HG03045 (cell line): ENCODE results near the gene FBXL17.

Source experiments
- ATAC-seq: cut with Tn5 transposase; IDR thresholded peaks from one replicate; pipeline ENCODE4 v1.9.1; 2021; ENCODE audit warnings: mild to moderate bottlenecking, moderate library complexity; ENCODE audit not compliant: unreplicated experiment

Gene FBXL17

DNA sequence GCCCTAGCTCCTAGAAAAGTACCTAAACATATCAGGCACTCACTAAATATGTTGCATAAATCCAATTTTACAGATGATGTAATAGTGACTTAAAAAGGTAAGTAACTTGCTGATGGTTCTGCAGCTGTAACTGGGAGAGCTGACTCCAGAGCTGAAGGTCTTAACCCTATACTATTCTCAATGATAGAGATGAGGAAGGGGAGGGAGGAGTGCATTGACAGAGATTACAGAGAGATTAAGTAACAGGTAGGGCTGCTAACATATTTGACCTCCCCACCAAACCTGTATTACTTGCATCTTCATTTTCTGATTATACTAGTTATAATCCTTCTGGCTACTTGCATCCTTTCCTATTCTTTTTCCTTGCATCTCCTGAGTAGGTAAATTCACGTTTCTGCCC is 455.8 kb downstream of the FBXL17 start:
- no peak for ATAC-seq

DNA sequence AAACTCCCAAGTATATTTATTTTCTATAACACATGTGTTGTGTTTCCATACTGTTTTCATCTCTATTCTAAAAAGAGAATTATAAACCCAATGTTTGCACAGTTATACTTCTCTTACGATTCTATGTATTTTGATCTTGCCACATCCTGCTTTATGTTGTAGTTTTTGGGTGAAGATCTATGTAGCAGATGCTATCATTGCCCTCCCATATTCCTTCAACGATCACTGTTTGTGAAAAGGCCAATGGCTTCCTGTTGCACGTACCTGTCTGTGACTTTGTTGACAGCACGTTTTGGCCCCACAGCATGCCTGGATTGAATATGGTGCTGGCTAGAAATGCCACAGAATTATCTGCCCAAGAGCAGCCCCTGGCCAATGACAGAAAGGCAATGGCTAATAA is 456.7 kb downstream of the FBXL17 start:
- ATAC-seq: no peak

DNA sequence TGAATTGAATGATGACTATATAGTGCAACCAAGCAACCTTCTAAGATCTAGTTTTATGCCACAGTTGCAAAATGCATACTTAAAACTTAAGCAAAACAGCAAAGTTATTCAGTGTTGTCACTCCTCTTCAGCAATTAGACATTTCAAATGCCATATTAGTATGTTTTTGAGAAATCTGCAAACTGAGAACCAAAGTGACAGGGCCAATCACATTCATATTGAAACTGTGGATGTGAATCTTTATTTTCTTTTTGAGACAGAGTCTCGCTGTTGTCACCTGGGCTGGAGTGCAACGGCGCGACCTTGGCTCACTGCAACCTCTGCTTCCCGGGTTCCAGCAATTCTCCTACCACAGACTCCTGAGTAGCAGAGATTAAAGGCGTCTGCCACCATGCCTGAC is 461.9 kb downstream of the FBXL17 start:
- peak; percentile 71 for ATAC-seq

DNA sequence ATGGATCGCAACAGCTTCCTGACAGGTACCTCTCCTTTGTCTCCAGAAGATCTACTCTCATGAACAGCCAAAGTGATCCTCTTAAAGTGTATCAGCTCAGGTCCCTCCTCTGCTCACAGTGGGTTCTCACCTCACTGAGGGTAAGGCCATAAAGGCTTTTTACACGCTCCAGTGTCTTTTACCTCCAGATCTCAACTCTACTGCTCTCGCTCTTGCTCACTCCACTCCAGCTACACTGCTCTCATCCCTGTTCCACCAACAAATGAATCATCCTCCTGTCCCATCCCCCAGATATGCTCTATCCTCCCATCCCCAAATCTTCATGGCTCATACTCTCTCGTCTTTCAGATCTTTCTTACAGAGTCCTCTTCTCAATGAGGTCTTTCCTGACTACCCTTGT is 462.5 kb downstream of the FBXL17 start:
- ATAC-seq: no peak

DNA sequence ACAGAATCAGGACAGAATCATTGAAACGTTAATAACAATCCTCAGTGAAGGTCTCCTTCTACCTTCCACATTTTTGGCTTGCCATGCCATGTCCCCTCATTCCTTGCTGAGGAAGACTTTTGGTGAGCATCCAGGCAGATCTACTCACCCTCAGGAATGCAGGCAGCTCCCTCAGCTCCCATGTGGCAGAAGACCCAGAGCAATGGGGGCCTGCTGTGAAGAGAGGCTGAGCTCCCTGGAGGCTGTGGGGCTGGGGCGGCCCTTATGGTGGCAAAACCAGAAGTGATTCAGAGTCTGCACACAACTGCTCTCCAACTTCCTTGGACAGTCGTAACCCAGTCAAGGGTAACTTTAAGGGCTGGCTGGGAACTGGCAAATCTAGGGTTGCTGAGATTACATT is 463.9 kb downstream of the FBXL17 start:
- no peak for ATAC-seq

DNA sequence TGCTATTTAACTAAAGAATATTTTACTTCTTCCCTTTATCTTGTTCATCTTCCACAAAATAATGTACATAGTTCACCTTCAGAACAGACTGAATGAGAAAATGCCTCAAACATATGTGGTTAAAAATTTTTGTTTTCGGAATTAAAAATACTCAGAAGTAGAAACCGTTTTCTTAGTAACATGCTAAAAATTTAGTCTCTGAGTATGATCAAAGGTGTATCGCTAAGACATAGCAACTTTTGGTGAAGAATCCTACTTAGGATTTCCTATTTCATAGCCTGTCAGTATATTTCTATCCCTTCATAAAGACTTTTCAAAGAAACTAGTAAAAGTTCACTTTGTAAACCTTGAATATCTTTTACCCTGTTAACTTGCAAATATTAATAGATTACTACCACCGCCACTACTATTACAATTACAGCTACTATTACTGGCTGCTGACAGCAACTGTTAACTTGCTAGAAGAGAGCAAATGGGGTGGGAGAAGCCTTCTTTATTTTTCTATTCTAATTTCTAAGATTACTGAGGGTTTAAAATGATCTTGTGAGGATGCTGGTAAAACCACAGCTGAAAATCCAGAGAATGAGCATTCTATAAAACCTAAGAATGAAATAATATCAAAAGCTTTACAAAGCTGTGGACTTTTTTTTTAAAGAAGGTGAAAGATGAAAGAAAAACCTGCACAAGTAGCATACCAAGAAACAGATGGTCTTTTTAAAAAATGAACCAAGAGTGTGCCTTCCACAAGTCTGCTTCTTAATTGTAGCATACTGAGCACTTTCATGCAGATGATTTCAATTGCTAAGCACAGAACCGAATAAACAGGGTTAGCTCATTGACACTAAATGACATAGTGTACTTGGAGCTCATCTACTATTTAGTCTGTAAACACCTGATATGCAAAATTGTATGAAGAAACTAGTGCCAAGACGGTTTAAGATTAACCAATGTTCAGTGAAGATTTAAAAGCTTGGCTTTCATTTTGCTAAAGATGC is 464.9 kb downstream of the FBXL17 start:
- no peak for ATAC-seq

DNA sequence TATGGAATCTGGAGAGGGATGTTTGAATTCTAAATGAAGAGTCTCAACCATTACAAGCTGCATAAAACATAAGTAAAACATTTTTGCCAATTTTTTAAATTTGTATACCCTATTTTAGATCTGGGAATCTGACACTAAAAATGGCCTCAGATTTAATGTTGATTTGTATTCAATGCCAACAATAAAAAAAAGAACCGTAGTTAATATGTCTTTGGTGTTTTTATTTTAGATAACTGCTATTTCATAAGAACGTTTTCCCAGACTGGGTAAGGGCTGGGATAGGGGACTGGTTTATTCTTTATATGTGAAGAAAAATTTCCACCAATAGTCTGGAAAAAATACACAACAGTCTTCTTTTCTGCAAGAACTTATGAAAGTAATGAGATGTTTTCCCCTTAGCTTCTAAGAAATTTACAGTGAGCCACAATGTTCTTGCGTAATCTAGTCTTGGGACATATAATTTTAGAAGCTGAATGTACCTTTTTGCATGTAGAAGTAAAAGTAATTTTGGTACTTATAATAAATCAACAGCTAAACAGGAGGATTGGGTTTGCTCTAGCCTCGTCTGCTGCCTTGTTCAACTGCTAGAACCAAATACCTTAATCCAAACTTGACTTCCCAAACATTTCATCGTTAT is 466.6 kb downstream of the FBXL17 start:
- ATAC-seq: no peak

DNA sequence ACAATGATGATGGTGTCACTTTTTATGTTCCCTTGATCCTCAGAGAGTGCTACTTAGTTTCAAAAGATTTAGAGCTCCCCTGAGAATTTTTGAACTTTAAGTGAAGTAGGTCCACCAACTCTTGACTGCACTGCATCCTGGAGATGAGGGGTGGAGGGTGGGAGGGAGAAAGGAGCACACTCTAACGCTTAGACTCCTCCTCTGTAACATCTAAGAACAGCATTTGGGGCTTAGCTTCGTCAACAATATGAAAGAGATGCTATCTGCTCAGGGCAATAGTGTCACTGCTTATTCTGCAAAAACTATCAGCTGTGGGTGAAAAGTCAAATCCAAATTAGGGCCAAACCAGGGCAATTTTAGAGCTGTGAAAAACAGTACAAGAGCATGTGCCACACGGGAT is 468.4 kb downstream of the FBXL17 start:
- ATAC-seq: no peak

DNA sequence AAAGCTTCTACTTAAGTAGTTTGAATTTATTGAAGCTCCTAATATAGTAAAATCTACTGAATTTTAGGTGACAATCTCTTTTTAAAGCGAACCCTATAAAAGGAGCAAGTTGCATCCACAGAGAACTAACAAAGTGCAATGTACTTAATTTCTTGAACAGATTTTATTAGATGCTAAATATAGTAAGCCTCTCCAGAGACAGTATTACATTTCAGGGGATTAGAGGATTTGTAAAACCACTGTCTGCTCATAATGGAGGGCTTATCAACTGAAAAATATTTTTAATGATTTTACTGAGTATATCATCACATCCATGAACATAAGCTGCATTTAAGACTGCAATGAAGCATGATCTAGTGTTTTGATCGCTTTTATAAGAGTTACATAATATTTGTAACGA is 481.2 kb downstream of the FBXL17 start:
- no peak for ATAC-seq

DNA sequence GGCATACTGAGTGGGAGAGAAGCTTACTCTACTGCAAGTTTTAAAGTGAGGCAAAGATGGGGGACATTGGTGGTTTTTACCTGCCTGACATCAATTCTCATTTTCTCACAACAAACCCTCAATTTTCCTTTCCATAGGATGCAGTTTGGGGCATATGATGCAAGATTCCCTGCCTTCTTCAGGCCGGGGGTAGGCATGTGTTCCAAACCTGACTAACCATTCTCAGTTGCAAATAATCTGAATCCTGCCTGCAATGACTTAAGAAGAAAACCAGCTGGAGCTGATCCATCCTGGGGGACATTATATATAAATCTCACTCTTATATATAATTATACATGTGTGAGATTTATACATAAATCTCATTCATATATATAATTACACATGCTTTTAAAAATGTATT is 487.5 kb downstream of the FBXL17 start:
- ATAC-seq: no peak

DNA sequence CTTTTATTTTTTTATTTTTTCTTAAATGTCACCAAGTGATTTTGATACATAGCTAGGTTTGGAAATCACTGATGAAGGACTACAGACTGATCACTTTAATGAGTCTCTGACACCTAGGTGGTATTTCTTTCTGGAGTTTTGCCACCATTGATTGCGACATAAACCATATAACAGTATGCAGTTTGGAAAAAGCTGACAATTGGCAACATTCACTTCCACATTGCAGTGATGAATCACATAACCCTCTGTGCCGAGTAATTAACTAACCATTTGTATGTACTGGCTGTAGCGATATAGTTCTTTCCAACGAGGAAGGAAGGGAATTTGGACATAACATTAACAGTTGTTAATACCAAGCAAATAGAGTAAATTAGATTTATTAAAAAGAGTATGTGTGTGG is 488.3 kb downstream of the FBXL17 start:
- ATAC-seq: no peak

DNA sequence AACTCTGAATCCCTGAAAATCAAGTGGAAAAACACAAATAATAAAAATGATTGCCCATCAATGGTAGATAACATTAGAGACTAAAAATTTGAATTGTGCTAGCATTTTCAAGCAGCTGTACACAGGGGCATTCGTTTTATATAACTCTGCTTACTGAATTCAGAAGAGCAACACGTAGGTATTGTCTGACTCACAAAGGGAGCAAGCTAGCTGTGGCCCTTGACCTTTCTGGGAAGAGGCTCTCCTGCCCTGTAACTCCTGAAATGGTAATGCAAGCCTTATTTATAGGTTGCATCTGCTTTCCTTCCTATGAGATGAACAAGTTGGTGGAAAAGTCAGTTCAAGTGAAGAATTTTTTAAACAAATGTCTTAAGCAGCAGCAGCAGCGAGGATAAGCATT is 492.5 kb downstream of the FBXL17 start:
- ATAC-seq: no peak

DNA sequence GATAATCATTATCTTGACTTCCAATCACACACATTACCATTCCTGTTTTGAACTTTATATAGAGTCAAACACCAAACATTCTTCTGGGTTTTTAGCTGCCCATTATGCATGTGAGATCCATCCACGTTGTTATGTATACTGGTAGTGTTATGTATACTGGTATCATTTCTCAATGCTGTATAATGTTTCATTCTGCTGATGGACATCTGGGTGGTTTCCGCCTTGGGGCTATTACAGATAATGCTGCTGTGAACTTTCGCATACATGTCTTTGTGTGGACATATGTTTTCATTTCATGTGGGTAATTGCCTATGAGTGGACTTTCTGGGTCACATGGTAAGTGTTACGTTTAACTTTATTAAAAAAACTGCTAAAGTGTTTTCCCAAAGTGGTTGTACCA is 493.4 kb downstream of the FBXL17 start:
- ATAC-seq: no peak

DNA sequence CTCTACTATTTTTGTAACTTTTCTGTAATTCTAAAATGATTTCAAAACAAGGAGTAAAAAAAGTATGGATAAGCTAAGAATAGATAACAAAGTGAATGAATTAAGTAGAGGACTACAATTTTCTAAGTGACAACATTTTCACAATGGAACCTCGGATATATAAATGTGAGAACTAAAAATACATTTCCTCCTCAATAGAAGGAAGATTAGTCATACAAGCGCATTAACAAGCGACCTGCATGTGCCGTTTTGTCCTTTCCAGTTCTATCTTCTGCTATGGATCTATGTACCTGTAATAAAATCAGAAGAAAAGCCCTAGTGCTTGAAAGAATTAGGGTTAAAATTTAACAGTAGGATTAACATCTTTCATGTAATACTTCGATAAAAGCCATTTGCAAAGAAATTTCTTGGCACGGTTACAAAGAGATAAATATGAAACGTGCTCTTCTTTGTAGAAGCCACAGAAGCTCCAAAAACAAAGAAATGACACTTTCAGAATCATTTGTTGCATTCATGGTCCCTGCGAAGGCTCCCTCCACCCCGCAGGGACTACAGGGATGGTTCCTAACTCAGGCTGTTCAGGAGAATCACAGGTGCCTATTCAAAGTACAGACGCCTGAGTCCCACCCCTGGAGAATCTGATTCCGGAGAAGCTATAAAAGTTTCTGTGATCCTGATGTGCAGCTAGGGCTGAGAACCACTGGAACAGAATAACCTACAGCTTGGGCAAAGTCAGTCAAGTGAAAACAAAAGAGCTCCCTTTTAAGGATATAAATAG is 494.5 kb downstream of the FBXL17 start:
- no peak for ATAC-seq

DNA sequence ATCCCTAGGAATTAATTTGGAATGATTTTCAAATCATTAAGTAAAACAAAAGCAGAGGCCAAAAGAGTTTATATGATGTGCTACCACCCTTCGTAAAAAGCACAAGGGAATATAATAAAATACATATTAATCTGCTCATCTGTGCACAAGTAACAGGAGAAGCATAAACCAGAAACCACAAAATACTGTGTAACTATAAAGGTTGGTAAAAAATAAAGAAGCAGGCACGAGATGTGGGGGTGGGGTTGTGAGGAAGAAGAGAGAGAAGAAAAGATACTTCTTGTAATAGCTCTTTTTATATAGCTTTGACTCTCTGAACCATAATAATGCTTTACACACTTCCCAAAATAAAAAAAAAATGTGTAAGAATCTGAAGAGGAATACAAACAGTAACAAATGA is 496.3 kb downstream of the FBXL17 start:
- ATAC-seq: no peak

DNA sequence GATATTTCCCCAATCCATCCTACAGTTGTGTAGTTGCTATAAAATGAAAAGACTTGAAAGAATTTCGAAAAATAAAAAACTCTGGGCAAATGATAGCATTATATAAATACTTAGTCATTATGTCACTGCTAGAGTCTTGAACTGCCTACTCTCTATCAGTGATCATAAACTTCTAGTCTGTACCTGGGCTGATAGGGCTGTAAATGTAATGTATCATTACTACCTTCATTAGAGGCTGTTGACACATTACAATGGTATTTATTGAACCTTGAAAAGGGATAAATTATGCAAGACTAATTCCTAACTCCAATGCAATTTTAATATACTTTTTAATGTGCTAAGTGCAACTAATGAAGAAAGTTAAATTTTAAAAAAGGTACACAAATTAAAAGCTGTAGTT is 497.0 kb downstream of the FBXL17 start:
- no peak for ATAC-seq

DNA sequence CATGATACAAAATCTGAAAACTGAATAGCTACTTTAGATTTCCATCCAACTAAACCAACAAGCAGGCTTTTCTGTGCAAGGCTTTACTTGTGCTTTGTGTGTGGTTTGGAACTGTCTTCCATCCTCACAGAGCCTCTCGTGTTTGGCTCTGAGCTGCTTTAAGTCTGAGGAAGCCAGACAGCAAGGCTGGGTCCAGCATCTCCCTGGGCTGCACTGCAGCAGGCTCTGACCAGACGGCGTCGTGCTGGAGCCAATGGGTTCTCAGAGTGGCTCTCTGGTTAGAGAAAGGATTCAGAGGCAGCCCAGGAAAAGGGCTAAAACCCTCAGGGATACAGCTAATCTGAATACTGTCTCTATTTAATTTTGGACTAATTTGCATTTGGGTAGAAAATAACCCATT is 503.2 kb downstream of the FBXL17 start:
- ATAC-seq: no peak

DNA sequence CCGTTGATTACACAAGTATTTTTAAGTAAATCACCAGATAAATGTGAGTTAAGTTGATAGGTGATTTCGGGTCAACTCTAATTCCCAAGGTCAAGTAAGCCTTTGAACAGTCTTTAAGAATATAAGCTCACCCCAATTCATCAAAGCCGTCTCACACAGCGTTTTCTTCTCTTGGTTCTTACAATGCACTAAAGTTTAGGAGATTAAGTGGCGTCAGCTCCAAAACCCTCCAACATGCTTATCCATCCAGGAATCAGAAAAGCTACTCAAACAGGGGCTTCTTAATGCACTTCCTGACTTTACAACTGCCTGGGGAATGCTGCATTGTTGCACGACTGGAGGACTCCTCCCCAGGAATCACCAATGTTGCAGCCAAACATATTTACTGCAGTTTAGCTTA is 505.0 kb downstream of the FBXL17 start:
- no peak for ATAC-seq

DNA sequence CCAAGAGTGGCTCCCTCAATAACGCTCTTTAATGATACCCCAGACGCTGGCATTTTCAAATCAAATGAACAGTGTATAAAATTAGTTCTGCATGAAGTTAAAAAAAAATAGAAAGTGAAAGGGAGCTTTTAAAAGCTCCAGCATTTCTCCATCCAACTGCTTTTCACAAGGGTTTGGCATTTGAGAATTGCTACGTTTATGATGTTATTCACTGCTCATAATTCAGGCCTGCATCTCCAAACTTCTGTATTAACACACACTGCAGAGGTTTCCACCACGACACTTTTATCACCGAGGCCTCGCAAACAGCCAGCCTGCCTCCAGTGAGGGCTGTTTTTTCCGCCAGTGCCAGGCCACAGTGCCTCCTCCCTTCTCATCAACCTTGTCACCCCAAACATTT is 505.6 kb downstream of the FBXL17 start:
- no peak for ATAC-seq

DNA sequence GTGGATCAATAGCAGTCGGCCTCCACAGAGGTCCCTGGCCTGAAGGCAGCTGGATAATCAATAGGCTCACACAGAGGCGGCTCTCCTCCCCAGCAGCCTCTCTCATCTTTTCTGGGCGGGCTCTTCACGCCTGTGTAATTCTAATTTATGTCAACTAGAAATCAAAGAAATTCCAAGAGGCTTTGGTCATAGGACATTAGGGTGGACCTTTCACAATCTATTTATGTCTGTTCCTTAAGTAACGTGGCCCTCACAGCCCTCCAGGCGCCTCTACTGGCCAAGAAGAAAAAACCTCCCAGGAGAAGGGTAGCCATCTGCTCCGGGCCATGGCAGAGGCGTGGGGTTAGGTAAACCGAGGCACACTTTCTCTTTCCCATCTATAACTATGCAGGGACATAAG is 506.1 kb downstream of the FBXL17 start:
- ATAC-seq: no peak

DNA sequence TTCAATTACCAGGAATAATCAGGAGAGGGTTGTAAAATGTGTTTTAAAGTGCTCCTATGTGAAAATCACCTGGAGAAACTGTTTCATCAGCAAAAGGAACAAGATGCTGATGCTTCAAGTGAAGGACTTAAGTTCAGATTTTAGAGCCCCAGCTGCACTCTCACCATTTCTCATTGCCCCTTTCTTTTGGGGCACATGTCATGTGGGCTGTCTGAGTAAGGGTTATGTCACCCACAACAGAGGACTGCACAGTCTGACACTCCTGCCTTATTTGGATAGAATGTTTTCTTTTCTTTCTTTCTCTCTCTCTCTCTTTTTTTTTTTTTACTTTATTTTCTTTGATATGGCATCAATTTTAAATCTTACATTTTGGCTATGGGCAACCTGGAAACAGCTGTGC is 507.1 kb downstream of the FBXL17 start:
- no peak for ATAC-seq

DNA sequence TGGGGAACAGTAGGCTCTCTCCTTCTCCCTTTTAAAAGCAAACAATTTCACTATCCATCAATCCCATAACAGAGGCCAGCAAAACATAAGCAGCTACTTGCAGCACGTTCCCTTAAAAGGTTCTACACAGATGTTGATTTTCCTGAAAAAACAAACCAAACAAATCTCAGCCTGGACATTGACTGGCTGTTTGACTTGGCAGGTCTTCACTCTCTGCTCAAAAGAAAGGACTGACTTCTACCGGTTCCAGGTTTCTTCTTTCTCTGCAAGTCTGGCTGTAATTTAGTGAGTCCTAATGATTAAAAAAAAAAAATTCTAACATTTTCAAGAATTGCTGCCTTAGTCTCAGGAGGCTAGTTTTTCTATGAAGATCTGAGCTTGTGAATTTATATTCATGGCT is 508.0 kb downstream of the FBXL17 start:
- no peak for ATAC-seq
